ENCODE measurements around the gene CASKIN1.

The CASKIN1 gene

GRCh38 chr16:2163211-2163881 lies 33.1 kb downstream of the CASKIN1 start:
- Histone ChIP-seq H3K9me2 (replicated peaks; ENCODE audit: insufficient read depth, low read length) (no peaks in the 10 kb centered on the region), H3K36me3 (ENCODE audit: low read length) (no peaks in the 10 kb centered on the region), H2AFZ (ENCODE audit: low read depth, low read length, severe bottlenecking) (no peak overlapping the region), H4K20me1 (ENCODE audit: low read depth, low read length) (no peaks in the 10 kb centered on the region), H3K9ac (ENCODE audit: low read length) (no peak overlapping the region), H3K27ac (ENCODE audit: low read depth, low read length) (no peak overlapping the region), H3K27me3 (ENCODE audit: low read length) (no peaks in the 10 kb centered on the region), H3F3A (ENCODE audit: insufficient read depth) (no peaks in the 10 kb centered on the region), H3K9me3 (ENCODE audit: insufficient read depth, low read length) (no peaks in the 10 kb centered on the region), H3K4me2 (ENCODE audit: low read depth, low read length, poor library complexity, severe bottlenecking) (no peak overlapping the region), H3K4me3 (ENCODE audit: insufficient read depth, low read length, poor library complexity, severe bottlenecking) (no peak overlapping the region), H3K79me2 (ENCODE audit: insufficient read depth, low read length) (peaks cover 58% of the 10 kb centered on the region)
- TF ChIP-seq CTCF (IDR thresholded peaks at IDR 0.05; ENCODE audit: insufficient read depth, low read length, poor library complexity, severe bottlenecking): no peak
- no peak for TF ChIP-seq EZH2phosphoT487 (conservative IDR thresholded peaks at IDR 0.05; ENCODE audit: low read length)

GRCh38 chr16:2162676-2163118 lies 33.7 kb downstream of the CASKIN1 start:
- H3K27ac ChIP-seq (ENCODE audit: low read depth, low read length): no peak overlapping the region
- H3K79me2 ChIP-seq (ENCODE audit: insufficient read depth, low read length): peaks cover 65% of the 10 kb centered on the region

GRCh38 chr16:2161911-2162310 lies 34.5 kb downstream of the CASKIN1 start:
- Histone ChIP-seq H3K36me3 (ENCODE audit: low read length) (no peaks in the 10 kb centered on the region), H4K20me1 (ENCODE audit: low read depth, low read length) (no peaks in the 10 kb centered on the region), H3K4me2 (ENCODE audit: low read depth, low read length, poor library complexity, severe bottlenecking) (no peak overlapping the region), H3K27me3 (ENCODE audit: low read length) (no peaks in the 10 kb centered on the region), H2AFZ (ENCODE audit: low read depth, low read length, severe bottlenecking) (no peak overlapping the region), H3K79me2 (ENCODE audit: insufficient read depth, low read length) (peaks cover 73% of the 10 kb centered on the region), H3K4me3 (ENCODE audit: insufficient read depth, low read length, poor library complexity, severe bottlenecking) (no peak overlapping the region), H3K9me2 (replicated peaks; ENCODE audit: insufficient read depth, low read length) (no peaks in the 10 kb centered on the region), H3K9ac (ENCODE audit: low read length) (no peak overlapping the region), H3F3A (ENCODE audit: insufficient read depth) (no peaks in the 10 kb centered on the region), H3K27ac (ENCODE audit: low read depth, low read length) (no peak overlapping the region), H3K9me3 (ENCODE audit: insufficient read depth, low read length) (no peaks in the 10 kb centered on the region)
- no peak for TF ChIP-seq EZH2phosphoT487 (conservative IDR thresholded peaks at IDR 0.05; ENCODE audit: low read length)
- TF ChIP-seq CTCF (IDR thresholded peaks at IDR 0.05; ENCODE audit: insufficient read depth, low read length, poor library complexity, severe bottlenecking): no peak

More at GRCh38 chr16:2162676-2163118, 33.7 kb downstream of the CASKIN1 start:
- H3K4me2 ChIP-seq (ENCODE audit: low read depth, low read length, poor library complexity, severe bottlenecking): no peak overlapping the region
- no peaks in the 10 kb centered on the region for H3K36me3 ChIP-seq (ENCODE audit: low read length)
- no peaks in the 10 kb centered on the region for H4K20me1 ChIP-seq (ENCODE audit: low read depth, low read length)
- no peaks in the 10 kb centered on the region for H3F3A ChIP-seq (ENCODE audit: insufficient read depth)
- H2AFZ ChIP-seq (ENCODE audit: low read depth, low read length, severe bottlenecking): no peak overlapping the region
- no peaks in the 10 kb centered on the region for H3K27me3 ChIP-seq (ENCODE audit: low read length)
- no peaks in the 10 kb centered on the region for H3K9me3 ChIP-seq (ENCODE audit: insufficient read depth, low read length)
- TF ChIP-seq EZH2phosphoT487 (conservative IDR thresholded peaks at IDR 0.05; ENCODE audit: low read length): no peak
- no peak for TF ChIP-seq CTCF (IDR thresholded peaks at IDR 0.05; ENCODE audit: insufficient read depth, low read length, poor library complexity, severe bottlenecking)
- no peaks in the 10 kb centered on the region for H3K9me2 ChIP-seq (replicated peaks; ENCODE audit: insufficient read depth, low read length)
- no peak overlapping the region for H3K4me3 ChIP-seq (ENCODE audit: insufficient read depth, low read length, poor library complexity, severe bottlenecking)
- no peak overlapping the region for H3K9ac ChIP-seq (ENCODE audit: low read length)
